SK-N-MC (cell line): ENCODE results near the gene DCAF8L2.

Source experiments
- EZH2 ChIP-seq: fragments of 200-600 bp; sonication (generic); IDR thresholded peaks from one replicate; pipeline ENCODE4 v1.6.1; 2017; ENCODE audit warnings: antibody characterized with exemption
- POLR2AphosphoS5 ChIP-seq: IDR thresholded peaks from 2 replicates; pipeline ENCODE4 v1.6.1; 2012; ENCODE audit warnings: mild to moderate bottlenecking, low read depth, low read length, borderline replicate concordance

DNA sequence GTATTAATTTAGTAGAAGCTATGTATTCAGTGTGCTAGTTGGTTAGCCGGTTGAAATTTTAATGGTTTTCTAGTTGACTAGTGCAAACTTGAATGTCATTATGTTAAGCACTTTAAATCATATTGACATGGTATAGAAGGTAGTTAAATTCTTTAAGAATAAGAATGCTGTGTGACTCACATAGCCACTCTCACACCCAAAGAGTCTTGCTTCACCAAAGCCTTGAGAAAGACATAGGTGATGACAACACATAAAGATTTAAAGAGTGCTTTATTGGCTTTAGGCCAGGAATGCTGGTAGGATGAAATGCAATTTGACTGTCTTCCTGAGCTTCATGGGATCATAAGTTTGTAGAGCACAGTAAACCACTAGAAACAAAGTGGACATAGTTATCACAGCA is 85.3 kb downstream of the DCAF8L2 start:
- TF ChIP-seq POLR2AphosphoS5 (no peak), EZH2 (no peak)
